ENCODE data around the gene RNF38. TPM values are rescaled to one million over a fixed set of nuclear protein-coding genes. Genes with fewer than 3 reads are reported as not detected.
A peak's percentile ranks its signal among the peaks of the same experiment; 100 is the strongest.

Gene RNF38
- total RNA-seq, 1 experiment from 2014 or later: 60.2 TPM

GRCh38 chr9:36336131-36336907, 63.8 kb downstream of the RNF38 start:
- no peak overlapping the region for H4K8ac ChIP-seq (replicated peaks; ENCODE audit: insufficient read length, low read depth, low read length)
- no peaks in the 10 kb centered on the region for H4K20me1 ChIP-seq (ENCODE audit: control insufficient read depth, insufficient read depth, insufficient read length)
- TF ChIP-seq, protein P1, sequence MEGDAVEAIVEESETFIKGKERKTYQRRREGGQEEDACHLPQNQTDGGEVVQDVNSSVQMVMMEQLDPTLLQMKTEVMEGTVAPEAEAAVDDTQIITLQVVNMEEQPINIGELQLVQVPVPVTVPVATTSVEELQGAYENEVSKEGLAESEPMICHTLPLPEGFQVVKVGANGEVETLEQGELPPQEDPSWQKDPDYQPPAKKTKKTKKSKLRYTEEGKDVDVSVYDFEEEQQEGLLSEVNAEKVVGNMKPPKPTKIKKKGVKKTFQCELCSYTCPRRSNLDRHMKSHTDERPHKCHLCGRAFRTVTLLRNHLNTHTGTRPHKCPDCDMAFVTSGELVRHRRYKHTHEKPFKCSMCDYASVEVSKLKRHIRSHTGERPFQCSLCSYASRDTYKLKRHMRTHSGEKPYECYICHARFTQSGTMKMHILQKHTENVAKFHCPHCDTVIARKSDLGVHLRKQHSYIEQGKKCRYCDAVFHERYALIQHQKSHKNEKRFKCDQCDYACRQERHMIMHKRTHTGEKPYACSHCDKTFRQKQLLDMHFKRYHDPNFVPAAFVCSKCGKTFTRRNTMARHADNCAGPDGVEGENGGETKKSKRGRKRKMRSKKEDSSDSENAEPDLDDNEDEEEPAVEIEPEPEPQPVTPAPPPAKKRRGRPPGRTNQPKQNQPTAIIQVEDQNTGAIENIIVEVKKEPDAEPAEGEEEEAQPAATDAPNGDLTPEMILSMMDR (conservative IDR thresholded peaks at IDR 0.05): peak; percentile 27; the same call in 2 of the 3 replicates
- no peaks in the 10 kb centered on the region for H3K23me2 ChIP-seq (ENCODE audit: insufficient read length, low read depth, low read length, poor library complexity, severe bottlenecking)
- H3K56ac ChIP-seq (ENCODE audit: insufficient read length, low read depth, low read length): no peak overlapping the region
- Mint-ChIP-seq H3K9me3 (no peaks in the 10 kb centered on the region), H3K4me3 (no peak overlapping the region; a peak in 1 of 5 replicates), H3K4me1 (no peaks in the 10 kb centered on the region), H3K27me3 (ENCODE audit: low read depth) (no peaks in the 10 kb centered on the region; the same call in 1 of the 2 replicates), H3K27ac (no peak overlapping the region), H3K36me3 (ENCODE audit: insufficient read depth in 1 of 3, low read depth in 3 of 3) (peaks cover 22 to 57% (median 52%) of the 10 kb centered on the region in 3 experiments; a peak in 6 of 7 replicates)
- H2BK120ac ChIP-seq (ENCODE audit: low read depth, low read length, poor library complexity, severe bottlenecking): no peak overlapping the region
- no peak overlapping the region for H2AFZ ChIP-seq (ENCODE audit: low read length)
- H2BK5ac ChIP-seq (ENCODE audit: insufficient read length, low read length): no peak overlapping the region
- no peak overlapping the region for H3T11ph ChIP-seq (ENCODE audit: low read length)
- no peak overlapping the region for H3K23ac ChIP-seq (ENCODE audit: insufficient read length, low read depth, low read length)
- no peak overlapping the region for H4K5ac ChIP-seq (ENCODE audit: insufficient read length, low read depth, low read length)
- no peak overlapping the region for H3K14ac ChIP-seq (ENCODE audit: insufficient read depth, low read length)
- no peaks in the 10 kb centered on the region for H3K27me3 ChIP-seq (ENCODE audit: insufficient read depth, low read length)
- H4K91ac ChIP-seq (ENCODE audit: insufficient read length, low read depth, low read length): no peak overlapping the region
- H3K4ac ChIP-seq (ENCODE audit: low read depth, low read length): no peak overlapping the region
- no peak overlapping the region for H2AK5ac ChIP-seq (ENCODE audit: insufficient read length, low read length)
- no peak overlapping the region for H2BK12ac ChIP-seq (ENCODE audit: insufficient read length, low read depth, low read length)
- WGBS (ENCODE audit: extremely low coverage, insufficient read length, low lambda C conversion rate): no CpG with 5 or more reads among the region's 3 CpGs
- H3K9ac ChIP-seq (ENCODE audit: extremely low read depth, insufficient read length, low read length): no peak overlapping the region
- no peak overlapping the region for H3K4me2 ChIP-seq (ENCODE audit: insufficient read depth, insufficient read length, low read length)
- no peak overlapping the region for H3K18ac ChIP-seq (ENCODE audit: insufficient read length, low read depth, low read length)
- no peak overlapping the region for H3K27ac ChIP-seq (ENCODE audit: insufficient read length, low read depth, low read length)
- no peak overlapping the region for H2BK20ac ChIP-seq (ENCODE audit: low read depth, low read length, poor library complexity, severe bottlenecking)
- no peaks in the 10 kb centered on the region for H3K79me1 ChIP-seq (ENCODE audit: insufficient read depth, low read depth, low read length, poor library complexity, severe bottlenecking)
- no peaks in the 10 kb centered on the region for H3K4me1 ChIP-seq (ENCODE audit: insufficient read depth, low read length)
- no peaks in the 10 kb centered on the region for H3K79me2 ChIP-seq (ENCODE audit: insufficient read depth, low read length)
- H3K9me3 ChIP-seq (ENCODE audit: control insufficient read depth, low read depth, low read length): no peaks in the 10 kb centered on the region
- DNase-seq: no peak
- H2BK15ac ChIP-seq (ENCODE audit: low read depth, low read length): no peak overlapping the region
